Karpas-422 (cell line): ENCODE results near the gene POLR2I. TPM values are rescaled to one million over a fixed set of nuclear protein-coding genes. Genes with fewer than 3 reads are reported as not detected.

ENCODE experiments used
- DNase-seq: peaks from one replicate; pipeline ENCODE4 v3.0.0-alpha.2; 2015
- H2AFZ ChIP-seq: fragments of 200-600 bp; sonication (generic); 2 replicates; pipeline ENCODE4 v1.6.1; 2014; ENCODE audit warnings: antibody characterized with exemption, low read length, mixed read lengths
- H3K27ac ChIP-seq: fragments of 200-600 bp; sonication (generic); 2 replicates; pipeline ENCODE4 v1.5.1; 2014; ENCODE audit warnings: mild to moderate bottlenecking, low read length, moderate library complexity
- H3K27me3 ChIP-seq: fragments of 200-600 bp; sonication (generic); 2 replicates; pipeline ENCODE4 v1.6.1; 2014; ENCODE audit warnings: low read length, mixed read lengths
- H3K36me3 ChIP-seq: fragments of 200-600 bp; sonication (generic); 2 replicates; pipeline ENCODE4 v1.6.1; 2014; ENCODE audit warnings: low read length, mixed read lengths; ENCODE audit not compliant: insufficient read depth
- H3K4me1 ChIP-seq: fragments of 200-600 bp; sonication (generic); 2 replicates; pipeline ENCODE4 v1.6.1; 2014; ENCODE audit warnings: mild to moderate bottlenecking, low read length, mixed read lengths
- H3K4me2 ChIP-seq: fragments of 200-600 bp; sonication (generic); 2 replicates; pipeline ENCODE4 v1.6.1; 2014; ENCODE audit warnings: low read length, low read depth, mild to moderate bottlenecking; ENCODE audit not compliant: poor library complexity, severe bottlenecking
- H3K4me3 ChIP-seq: fragments of 200-600 bp; sonication (generic); 2 replicates; pipeline ENCODE4 v1.5.1; 2014; ENCODE audit warnings: mild to moderate bottlenecking, antibody characterized with exemption, low read length, mixed read lengths
- H3K79me2 ChIP-seq: fragments of 200-600 bp; sonication (generic); 2 replicates; pipeline ENCODE4 v1.6.1; 2014; ENCODE audit warnings: mild to moderate bottlenecking, low read length, mixed read lengths
- H3K9ac ChIP-seq: fragments of 200-600 bp; sonication (generic); 2 replicates; pipeline ENCODE4 v1.6.0; 2014; ENCODE audit warnings: low read length
- H3K9me2 ChIP-seq: fragments of 200-600 bp; sonication (generic), shearing (Covaris generic); replicated peaks from 2 replicates; pipeline ENCODE4 v1.6.0; 2014; ENCODE audit warnings: mild to moderate bottlenecking, low read length, moderate library complexity; ENCODE audit not compliant: insufficient read depth
- H3K9me3 ChIP-seq: fragments of 300-700, 200-600 bp; sonication (generic); 2 replicates; pipeline ENCODE4 v1.6.1; 2014; ENCODE audit warnings: low read length, mixed read lengths
- H4K20me1 ChIP-seq: fragments of 200-600 bp; sonication (generic); 2 replicates; pipeline ENCODE4 v1.6.1; 2014; ENCODE audit warnings: mild to moderate bottlenecking, antibody characterized with exemption, low read length, low read depth; ENCODE audit not compliant: insufficient read depth
- total RNA-seq: library from RNA; depleted of rRNA; stranded (reverse); fragments of >200 nt; shearing (Covaris generic); gene quantifications from 2 replicates; pipeline ENCODE4 v1.2.3, GENCODE V29; 2014; ENCODE audit warnings: low replicate concordance

POLR2I gene
- total RNA-seq, 1 experiment from 2014 or later = 175 TPM

GRCh38 chr19:36101550-36102327 lies 12.9 kb downstream of the POLR2I start:
- H3K79me2 ChIP-seq = no peaks in the 10 kb centered on the region
- H3K27me3 ChIP-seq = no peaks in the 10 kb centered on the region
- no peak overlapping the region for H3K9ac ChIP-seq
- no peak for DNase-seq
- no peak overlapping the region for H3K4me2 ChIP-seq
- H4K20me1 ChIP-seq = peaks cover 7% of the 10 kb centered on the region; the same call in 1 of the 2 replicates
- H3K27ac ChIP-seq = no peak overlapping the region
- H3K36me3 ChIP-seq = peaks cover 29% of the 10 kb centered on the region
- no peaks in the 10 kb centered on the region for H3K9me2 ChIP-seq
- H3K4me1 ChIP-seq = peaks cover 12% of the 10 kb centered on the region
- no peak overlapping the region for H2AFZ ChIP-seq
- H3K4me3 ChIP-seq = no peak overlapping the region
- H3K9me3 ChIP-seq = no peaks in the 10 kb centered on the region

- Histone ChIP-seq H3K9ac (no peak overlapping the region), H3K4me3 (no peak overlapping the region), H3K4me2 (no peak overlapping the region), H3K27ac (0 out of 2 replicates have a peak overlapping the region, but pooled peaks have one; percentile 19), H4K20me1 (peaks cover 5% of the 10 kb centered on the region; the same call in 1 of the 2 replicates), H3K79me2 (no peaks in the 10 kb centered on the region), H3K9me3 (no peaks in the 10 kb centered on the region), H3K27me3 (no peaks in the 10 kb centered on the region), H3K4me1 (peaks cover 12% of the 10 kb centered on the region), H3K36me3 (peaks cover 29% of the 10 kb centered on the region), H3K9me2 (no peaks in the 10 kb centered on the region), H2AFZ (no peak overlapping the region)
- no peak for DNase-seq
Measured at GRCh38 chr19:36100476-36100875, 14.2 kb downstream of the POLR2I start.

DNA sequence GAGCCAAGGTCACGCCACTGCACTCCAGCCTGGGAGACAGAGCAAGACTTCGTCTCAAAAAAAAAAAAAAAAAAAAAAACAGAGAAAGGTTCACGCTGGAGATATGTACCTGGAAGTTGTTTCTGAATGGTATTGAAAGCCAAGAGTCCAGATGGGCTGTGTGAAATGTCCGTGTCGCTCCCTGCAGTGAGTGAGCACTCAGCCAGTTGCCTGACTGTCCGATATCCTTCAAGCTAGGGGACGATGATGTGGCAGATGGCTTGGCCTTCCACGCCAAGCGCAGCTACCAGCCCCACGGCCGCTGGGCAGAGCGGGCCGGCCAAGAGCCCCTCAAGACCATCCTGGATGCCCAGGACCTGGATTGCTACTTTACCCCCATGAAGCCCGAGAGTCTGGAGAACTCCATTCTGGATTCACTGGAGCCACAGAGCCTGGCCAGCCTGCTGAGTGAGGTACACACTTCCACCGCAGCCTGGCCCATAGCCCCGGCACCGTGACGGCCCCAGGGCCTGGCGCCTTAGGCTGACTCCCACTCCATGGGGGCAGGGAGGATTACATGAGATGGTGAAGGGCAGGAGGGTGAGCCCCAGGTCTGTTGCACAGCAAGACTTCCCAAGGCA lies 15.4 kb downstream of the POLR2I start:
- H3K9ac ChIP-seq = no peak overlapping the region
- no peak overlapping the region for H3K4me3 ChIP-seq
- no peak for DNase-seq
- peaks cover 26% of the 10 kb centered on the region; the same call in 1 of the 2 replicates for H3K36me3 ChIP-seq
- H3K9me2 ChIP-seq = no peaks in the 10 kb centered on the region
- peaks cover 12% of the 10 kb centered on the region for H3K4me1 ChIP-seq
- no peak overlapping the region for H3K27ac ChIP-seq
- H3K79me2 ChIP-seq = no peaks in the 10 kb centered on the region
- no peaks in the 10 kb centered on the region for H3K27me3 ChIP-seq
- H3K4me2 ChIP-seq = no peak overlapping the region
- H2AFZ ChIP-seq = no peak overlapping the region
- peaks cover 5% of the 10 kb centered on the region; the same call in 1 of the 2 replicates for H4K20me1 ChIP-seq
- H3K9me3 ChIP-seq = no peaks in the 10 kb centered on the region

DNA sequence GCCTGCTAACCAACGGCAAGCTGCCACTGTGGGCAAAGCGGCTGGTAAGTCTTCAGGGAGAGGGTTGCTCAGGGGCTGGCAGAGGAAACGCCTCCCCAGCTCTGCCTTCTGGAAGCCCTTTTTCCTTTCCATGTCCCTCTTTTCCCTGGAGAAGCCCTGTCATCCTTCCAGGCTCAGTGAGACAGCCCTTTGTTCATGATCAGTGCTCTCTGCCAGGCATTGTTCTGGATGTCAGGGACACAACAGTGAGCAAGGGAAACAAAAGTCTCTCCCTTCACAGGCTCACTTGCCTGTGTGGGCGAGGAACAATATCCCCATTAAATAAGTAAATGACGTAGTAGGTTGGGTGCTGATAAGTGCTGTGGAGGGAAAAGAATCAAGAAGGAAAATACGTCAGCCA lies 17.6 kb downstream of the POLR2I start:
- H3K27me3 ChIP-seq = no peaks in the 10 kb centered on the region
- H3K9ac ChIP-seq = no peak overlapping the region
- no peak overlapping the region for H3K27ac ChIP-seq
- H3K9me3 ChIP-seq = no peaks in the 10 kb centered on the region
- no peak overlapping the region for H3K4me2 ChIP-seq
- no peak for DNase-seq
- H3K9me2 ChIP-seq = no peaks in the 10 kb centered on the region
- H2AFZ ChIP-seq = no peak overlapping the region
- H3K4me3 ChIP-seq = no peak overlapping the region
- no peaks in the 10 kb centered on the region for H3K79me2 ChIP-seq
- H3K36me3 ChIP-seq = peaks cover 27% of the 10 kb centered on the region; the same call in 1 of the 2 replicates
- no peaks in the 10 kb centered on the region for H4K20me1 ChIP-seq
- H3K4me1 ChIP-seq = peaks cover 12% of the 10 kb centered on the region

- Histone ChIP-seq H3K4me3 (no peak overlapping the region), H3K4me1 (no peaks in the 10 kb centered on the region), H3K36me3 (peaks cover 28% of the 10 kb centered on the region; the same call in 1 of the 2 replicates), H3K79me2 (no peaks in the 10 kb centered on the region), H3K27me3 (no peaks in the 10 kb centered on the region), H4K20me1 (no peaks in the 10 kb centered on the region), H3K4me2 (no peak overlapping the region), H3K9ac (no peak overlapping the region), H3K9me2 (no peaks in the 10 kb centered on the region), H3K27ac (no peak overlapping the region), H2AFZ (no peak overlapping the region), H3K9me3 (no peaks in the 10 kb centered on the region)
- DNase-seq = no peak
Measured at GRCh38 chr19:36093687-36094086, 21.0 kb downstream of the POLR2I start.

- Histone ChIP-seq H3K4me1 (no peaks in the 10 kb centered on the region), H3K36me3 (peaks cover 28% of the 10 kb centered on the region; the same call in 1 of the 2 replicates), H3K4me3 (no peak overlapping the region), H3K9me2 (no peaks in the 10 kb centered on the region), H3K9ac (no peak overlapping the region), H3K79me2 (no peaks in the 10 kb centered on the region), H3K27ac (no peak overlapping the region), H3K4me2 (no peak overlapping the region), H2AFZ (no peak overlapping the region), H4K20me1 (no peaks in the 10 kb centered on the region), H3K27me3 (no peaks in the 10 kb centered on the region), H3K9me3 (no peaks in the 10 kb centered on the region)
- no peak for DNase-seq
Measured at GRCh38 chr19:36093146-36093662, 21.5 kb downstream of the POLR2I start.

- Histone ChIP-seq H3K36me3 (peaks cover 28% of the 10 kb centered on the region; the same call in 1 of the 2 replicates), H3K9me2 (no peaks in the 10 kb centered on the region), H3K9ac (no peak overlapping the region), H3K79me2 (no peaks in the 10 kb centered on the region), H3K4me1 (no peaks in the 10 kb centered on the region), H3K9me3 (no peaks in the 10 kb centered on the region), H3K4me2 (no peak overlapping the region), H4K20me1 (no peaks in the 10 kb centered on the region), H3K27me3 (no peaks in the 10 kb centered on the region), H3K27ac (no peak overlapping the region), H2AFZ (no peak overlapping the region), H3K4me3 (no peak overlapping the region)
- DNase-seq = no peak
Measured at GRCh38 chr19:36092566-36092965, 22.1 kb downstream of the POLR2I start.
